ENCODE measurements around the gene IMMP2L.
"Not testable (repeated sequence)": the region's sequence is repeated elsewhere in the genome, so short reads cannot be mapped to it uniquely, and the experiment has no call there.

IMMP2L gene

DNA sequence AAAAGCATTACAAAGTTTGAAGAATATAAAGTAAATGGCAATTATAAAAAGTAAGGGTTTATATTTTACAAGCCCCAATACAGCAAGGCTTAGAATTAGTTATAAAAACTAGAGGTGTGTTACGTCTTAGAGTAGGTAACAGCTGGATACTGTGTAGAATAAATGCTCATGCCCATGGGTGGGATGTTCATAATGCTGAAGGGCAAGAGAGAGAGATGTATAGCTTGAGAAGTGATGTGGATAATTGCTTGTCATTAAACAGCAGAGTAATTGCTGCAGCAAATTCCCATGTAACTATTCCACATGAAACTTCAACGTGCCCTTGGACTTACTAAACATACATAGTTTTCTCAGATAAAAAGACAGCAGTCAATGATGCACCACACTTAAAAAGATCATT, 233.8 kb downstream of the IMMP2L start:
- DNase-seq: no peak

GRCh38 chr7:111324776-111325175, 237.5 kb downstream of the IMMP2L start:
- no peak for DNase-seq

GRCh38 chr7:111324228-111324627, 238.1 kb downstream of the IMMP2L start:
- no peak for DNase-seq

GRCh38 chr7:111323670-111324069, 238.6 kb downstream of the IMMP2L start:
- DNase-seq: not testable (repeated sequence)

- no peak for DNase-seq
Observed at GRCh38 chr7:111320133-111320532, 242.2 kb downstream of the IMMP2L start.

DNA sequence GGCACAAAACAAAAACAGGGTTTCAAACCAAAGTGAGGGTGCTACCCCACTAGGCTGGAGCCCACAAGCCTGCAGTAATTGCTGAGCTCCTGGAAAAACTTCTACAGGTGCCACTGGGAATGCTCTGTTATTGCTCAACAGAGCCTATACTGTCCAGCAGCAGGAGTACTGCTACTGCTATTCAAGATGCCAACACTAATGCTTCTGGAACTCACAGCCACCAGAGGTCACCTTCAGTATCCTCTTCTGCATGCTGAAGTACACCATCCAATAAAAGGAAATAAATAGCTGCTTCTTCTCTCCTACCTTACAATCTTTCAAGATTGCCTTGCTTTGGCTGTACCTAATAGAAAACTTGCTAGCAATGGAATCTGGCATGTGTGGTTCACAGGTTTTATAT, 249.3 kb downstream of the IMMP2L start:
- no peak for DNase-seq

DNA sequence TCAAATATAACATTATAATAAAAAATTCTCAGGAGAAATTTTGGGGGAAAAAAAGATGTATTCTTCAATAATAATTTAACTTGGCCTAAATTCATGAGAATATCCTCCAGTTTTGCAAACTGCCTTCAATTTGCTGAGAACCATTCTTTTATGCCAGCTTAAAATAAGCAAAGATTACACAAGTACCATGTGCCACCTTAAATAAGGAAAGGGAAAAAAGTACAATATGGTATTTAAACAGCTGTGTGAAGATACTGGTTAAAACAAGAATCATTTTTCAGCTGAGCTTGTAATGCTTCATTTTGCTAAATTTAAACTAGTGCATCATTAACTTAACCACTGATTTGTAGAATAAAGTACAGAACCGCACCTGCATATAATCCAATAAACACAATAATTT, 253.6 kb downstream of the IMMP2L start:
- DNase-seq: no peak

DNA sequence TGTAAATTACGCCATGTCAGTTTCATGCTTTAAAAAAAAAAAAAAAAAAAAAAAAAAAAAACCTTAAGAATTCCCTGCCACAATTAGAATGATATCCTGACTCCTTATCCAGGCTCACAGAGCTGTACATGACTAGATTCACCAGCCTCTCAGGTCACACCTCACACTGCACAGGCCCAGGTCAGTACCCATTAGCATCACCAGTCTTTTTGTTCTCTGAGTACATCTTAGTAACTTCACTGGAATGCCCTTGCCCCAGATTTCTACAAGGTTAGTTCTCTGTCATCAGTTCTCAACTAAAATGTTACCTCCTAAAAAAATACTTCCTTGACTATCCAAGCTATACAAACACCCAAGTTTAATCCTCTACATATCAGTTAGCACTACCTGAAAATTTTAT, 260.4 kb downstream of the IMMP2L start:
- DNase-seq: no peak

GRCh38 chr7:111294494-111294893, 267.8 kb downstream of the IMMP2L start:
- DNase-seq: no peak

- no peak for DNase-seq
Observed at GRCh38 chr7:111292026-111292470, 270.2 kb downstream of the IMMP2L start.

- DNase-seq: no peak
Observed at GRCh38 chr7:111290982-111291381, 271.3 kb downstream of the IMMP2L start.

- no peak for DNase-seq
Observed at GRCh38 chr7:111290419-111290818, 271.9 kb downstream of the IMMP2L start.

- DNase-seq: not testable (repeated sequence)
Observed at GRCh38 chr7:111288441-111288840, 273.9 kb downstream of the IMMP2L start.

DNA sequence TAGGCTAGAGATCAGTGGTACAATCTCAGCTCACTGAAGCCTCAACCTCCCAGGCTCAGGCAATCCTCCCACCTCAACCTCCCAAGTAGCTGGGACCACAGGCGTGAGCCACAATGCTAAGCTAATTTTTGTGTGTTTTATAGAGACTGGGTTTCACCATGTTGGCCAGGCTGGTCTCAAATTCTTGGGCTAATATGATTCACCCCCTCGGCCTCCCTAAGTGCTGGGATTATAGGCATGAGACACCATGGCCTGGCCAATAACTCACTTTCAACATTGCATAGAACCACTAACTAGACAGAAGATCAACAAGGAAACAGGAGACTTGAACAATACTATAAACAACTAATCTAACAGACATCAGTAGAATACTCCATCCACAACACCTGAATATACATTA, 279.7 kb downstream of the IMMP2L start:
- DNase-seq: no peak

- no peak for DNase-seq
Observed at GRCh38 chr7:111274857-111275256, 287.4 kb downstream of the IMMP2L start.

DNA sequence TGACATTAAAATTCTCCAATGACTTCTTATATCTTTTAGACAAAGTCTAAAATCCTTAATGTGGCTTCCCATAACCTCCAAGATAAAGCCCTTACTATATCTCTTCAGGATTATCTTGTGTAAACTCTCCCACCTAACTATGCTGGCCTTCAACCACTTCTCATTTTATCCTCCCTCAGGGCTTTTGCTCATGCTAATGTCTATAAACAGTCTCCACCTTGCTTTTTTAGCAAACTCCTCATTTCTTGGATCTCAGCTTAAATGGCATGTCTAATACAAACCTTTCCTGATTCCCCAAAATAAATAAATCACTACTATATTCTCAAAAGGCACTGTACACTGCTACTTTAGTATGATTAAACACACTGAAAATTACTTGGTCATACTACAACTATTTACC, 290.2 kb downstream of the IMMP2L start:
- DNase-seq: no peak

DNA sequence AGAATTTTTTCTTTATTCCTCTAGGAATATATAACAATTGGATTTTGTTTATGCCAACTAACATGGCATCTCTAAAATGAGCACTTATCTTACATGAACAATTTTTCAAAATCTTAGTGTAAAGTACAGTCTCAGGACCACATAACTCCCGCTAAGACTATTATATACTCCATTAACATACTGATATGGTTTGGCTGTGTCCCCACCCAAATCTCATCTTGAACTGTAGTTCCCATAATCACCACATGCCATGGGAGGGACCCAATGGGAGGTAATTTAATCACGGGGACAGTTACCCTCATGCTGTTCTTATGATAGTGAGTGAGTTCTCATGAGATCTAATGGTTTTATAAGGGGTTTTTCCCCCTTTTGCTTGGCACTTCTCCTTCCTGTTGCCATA, 291.5 kb downstream of the IMMP2L start:
- DNase-seq: not testable (repeated sequence)

DNA sequence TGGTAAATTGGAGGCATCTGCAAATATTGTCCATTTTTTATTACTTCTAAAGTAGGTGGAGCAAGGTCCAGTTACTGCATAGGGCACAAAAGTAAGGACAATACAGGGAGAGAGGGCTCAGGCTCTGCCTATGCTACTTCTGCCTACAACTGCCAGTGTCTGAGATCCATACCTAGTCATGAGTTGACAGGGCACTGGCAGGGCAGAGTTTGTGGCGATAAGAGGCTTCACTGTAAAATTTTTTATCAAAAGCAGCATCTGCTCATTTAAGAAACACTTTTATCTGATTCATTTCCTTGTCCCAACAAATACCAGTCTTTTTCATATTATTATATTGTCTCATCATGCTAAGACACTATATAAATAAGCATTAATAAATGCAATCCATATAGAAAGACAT, 293.4 kb downstream of the IMMP2L start:
- DNase-seq: no peak

DNA sequence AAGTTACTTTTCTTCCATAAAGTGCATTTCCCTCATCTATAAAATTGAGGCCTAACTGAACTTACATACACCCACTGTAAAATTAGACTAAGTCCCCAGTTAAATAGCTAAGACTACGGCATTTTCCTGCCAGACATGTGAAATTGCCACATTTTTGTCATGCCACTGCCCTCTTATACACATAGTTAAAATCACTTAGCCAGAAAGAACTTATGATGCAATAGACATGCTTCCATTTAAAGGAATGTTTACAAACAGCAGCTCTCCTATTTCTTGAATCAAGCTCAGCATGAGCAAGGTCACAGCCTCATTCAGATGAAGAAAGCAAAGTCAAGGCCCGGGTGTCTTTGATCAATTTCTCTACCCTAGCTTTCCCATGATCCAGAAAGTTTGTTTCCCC, 295.7 kb downstream of the IMMP2L start:
- no peak for DNase-seq

DNA sequence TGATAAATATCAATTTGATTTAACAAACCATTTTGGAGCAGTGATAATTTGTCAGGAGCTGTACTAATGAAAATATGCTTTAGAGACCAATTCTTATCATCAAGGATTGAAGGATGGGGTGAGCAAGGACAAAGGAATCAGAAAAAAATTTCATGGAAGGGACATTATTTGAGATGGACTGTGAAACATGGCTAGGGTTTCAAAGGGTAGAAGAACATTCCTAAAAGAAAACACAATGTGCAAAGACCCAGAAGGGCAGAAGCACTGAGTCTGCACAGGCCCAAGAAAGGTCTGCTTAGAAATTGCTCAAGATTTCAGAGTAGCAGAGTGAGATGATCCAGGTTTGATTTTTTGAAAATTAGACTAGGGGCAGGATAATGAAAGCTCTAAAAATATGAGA, 296.9 kb downstream of the IMMP2L start:
- no peak for DNase-seq

DNA sequence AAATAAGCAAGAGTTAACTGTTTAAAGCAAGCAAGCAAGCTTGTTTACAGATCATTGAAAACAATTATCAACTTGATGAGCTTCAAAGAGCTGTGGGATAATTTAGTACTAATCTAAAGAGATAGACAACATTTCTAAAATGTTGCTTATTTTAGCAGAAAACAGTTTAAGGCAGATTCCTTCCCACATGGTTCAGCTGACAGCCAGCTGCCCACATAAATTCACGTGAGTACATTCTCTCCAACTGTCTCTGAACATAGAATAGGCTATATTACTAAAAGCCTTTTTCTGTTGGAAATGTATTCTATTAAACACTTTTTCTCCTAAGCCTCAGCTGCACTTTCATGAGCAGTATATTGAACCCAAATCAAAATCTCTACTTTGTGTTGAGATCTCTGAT, 297.3 kb downstream of the IMMP2L start:
- no peak for DNase-seq

DNA sequence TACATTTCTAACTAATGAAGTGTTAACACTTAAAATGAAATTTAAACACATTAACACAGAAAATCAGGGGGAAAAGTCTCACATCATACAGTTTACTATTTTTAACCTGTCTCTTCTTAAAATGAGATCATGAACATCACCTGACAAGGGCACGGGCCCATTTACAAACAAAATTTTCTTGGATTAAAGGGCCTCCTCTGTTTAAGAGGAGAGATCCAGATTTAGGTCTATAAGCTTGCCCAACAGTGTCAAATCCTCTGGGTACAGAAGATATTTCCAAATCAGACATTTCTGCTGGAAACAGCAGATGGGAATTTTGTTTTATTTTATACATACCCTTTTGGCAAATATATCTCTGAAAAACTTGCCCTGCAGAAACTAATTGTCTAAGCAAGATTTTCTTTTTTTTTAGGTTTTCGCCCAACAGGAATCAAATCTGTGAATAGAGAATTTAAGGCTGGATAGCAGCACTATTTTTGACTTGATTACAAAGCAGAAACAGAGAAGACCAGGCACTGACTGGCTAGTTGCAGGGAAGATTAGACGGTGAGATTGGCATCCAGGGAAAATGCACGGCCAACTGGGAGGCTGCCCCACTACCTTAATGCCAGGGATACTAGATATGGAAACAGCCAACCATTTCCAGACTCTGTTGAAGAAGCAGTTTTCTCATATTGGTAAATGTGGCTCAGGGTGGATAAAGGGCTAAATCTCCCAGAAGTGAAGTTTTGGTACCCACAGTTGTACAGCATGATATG, 298.0 kb downstream of the IMMP2L start:
- DNase-seq: no peak

DNA sequence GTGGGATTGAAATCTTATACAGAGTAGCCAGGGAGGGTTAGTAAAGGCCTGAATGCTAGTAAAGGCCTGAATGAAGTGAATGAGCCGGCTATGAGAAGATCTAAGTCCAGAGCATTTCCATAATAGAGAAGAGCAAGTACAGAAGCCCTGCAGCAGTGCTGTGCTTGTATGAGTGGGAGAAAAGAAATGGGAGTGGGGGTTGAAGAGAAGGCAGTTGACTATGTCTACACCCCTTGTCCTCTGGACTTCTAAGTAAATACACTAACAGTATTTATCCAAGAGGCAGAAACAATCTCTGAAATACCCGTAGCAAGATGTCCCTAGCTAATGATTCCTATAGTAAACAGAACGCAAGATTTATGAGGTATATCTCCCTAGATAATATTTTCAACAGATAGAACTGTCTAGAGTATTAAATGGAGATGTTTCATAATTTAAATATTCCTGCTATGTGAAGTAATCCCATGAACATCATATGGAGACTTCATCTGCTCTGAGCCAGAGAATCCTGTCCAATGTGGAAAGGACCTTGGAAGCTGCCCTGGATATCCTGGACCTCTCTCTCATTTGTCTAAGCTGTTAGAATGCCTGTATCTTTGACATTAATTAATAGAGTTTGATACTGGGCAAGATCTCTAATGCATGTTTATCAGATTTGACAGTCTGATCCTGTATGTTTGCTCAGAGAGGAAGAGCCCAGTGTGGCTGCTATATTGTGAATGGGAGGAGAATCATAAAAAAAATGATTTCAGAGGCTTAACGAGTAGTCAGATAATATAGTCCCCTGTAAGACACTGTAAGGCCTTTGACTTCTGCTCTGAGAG, 299.8 kb downstream of the IMMP2L start:
- DNase-seq: no peak

- no peak for DNase-seq
Observed at GRCh38 chr7:111261496-111261895, 300.8 kb downstream of the IMMP2L start.

Measured in CD4-positive, alpha-beta T cell treated with Interleukin-17A for 1 hour (primary cell).